ENCODE data around the gene CHCHD1.
"Not testable (repeated sequence)": the region's sequence is repeated elsewhere in the genome, so short reads cannot be mapped to it uniquely, and the experiment has no call there.

Gene CHCHD1

GRCh38 chr10:73763343-73763742, 18.5 kb upstream of the CHCHD1 start:
- no peak for DNase-seq

- no peak for DNase-seq
Observed at GRCh38 chr10:73765066-73765465, 16.8 kb upstream of the CHCHD1 start.

GRCh38 chr10:73768881-73769280, 13.0 kb upstream of the CHCHD1 start:
- no peak for DNase-seq

GRCh38 chr10:73769396-73769795, 12.5 kb upstream of the CHCHD1 start:
- DNase-seq, result no peak

GRCh38 chr10:73771722-73772280, 10.0 kb upstream of the CHCHD1 start:
- no peak for DNase-seq

- peak; percentile 98 for DNase-seq
Observed at GRCh38 chr10:73772281-73773151, 9.3 kb upstream of the CHCHD1 start.

GRCh38 chr10:73773152-73773879, 8.5 kb upstream of the CHCHD1 start:
- DNase-seq, result no peak

GRCh38 chr10:73774637-73775036, 7.2 kb upstream of the CHCHD1 start:
- no peak for DNase-seq

- no peak for DNase-seq
Observed at GRCh38 chr10:73779018-73779417, 2.8 kb upstream of the CHCHD1 start.

GRCh38 chr10:73779539-73780197, 2.2 kb upstream of the CHCHD1 start:
- DNase-seq, result no peak

GRCh38 chr10:73780301-73780700, 1.5 kb upstream of the CHCHD1 start:
- no peak for DNase-seq

GRCh38 chr10:73780966-73781365, 882 bp upstream of the CHCHD1 start:
- DNase-seq, result no peak

GRCh38 chr10:73781548-73781878, 335 bp upstream of the CHCHD1 start:
- no peak for DNase-seq

- no peak for DNase-seq
Observed at GRCh38 chr10:73782749-73783085, 869 bp downstream of the CHCHD1 start.

GRCh38 chr10:73785211-73785720, 3.4 kb downstream of the CHCHD1 start, which contains the start of gene ZSWIM8:
ZSWIM8 (plus strand) TSS chr10:73785606; CDS start chr10:73785879, 273 bp downstream.
- DNase-seq, result peak; percentile 97

GRCh38 chr10:73785721-73786511, 4.1 kb downstream of the CHCHD1 start:
- DNase-seq, result no peak

- no peak for DNase-seq
Observed at GRCh38 chr10:73786512-73786885, 4.7 kb downstream of the CHCHD1 start.

- not testable (repeated sequence) for DNase-seq
Observed at GRCh38 chr10:73787031-73787800, 5.4 kb downstream of the CHCHD1 start.

GRCh38 chr10:73788864-73789658, 7.2 kb downstream of the CHCHD1 start:
- no peak for DNase-seq

- no peak for DNase-seq
Observed at GRCh38 chr10:73789659-73790055, 7.8 kb downstream of the CHCHD1 start.

Measured in right kidney (tissue), 1 donor.